ENCODE results near the gene MICU2. TPM values are rescaled to one million over a fixed set of nuclear protein-coding genes. Genes with fewer than 3 reads are reported as not detected.

MICU2 gene
- total RNA-seq, 1 donor: 57.7 TPM

DNA sequence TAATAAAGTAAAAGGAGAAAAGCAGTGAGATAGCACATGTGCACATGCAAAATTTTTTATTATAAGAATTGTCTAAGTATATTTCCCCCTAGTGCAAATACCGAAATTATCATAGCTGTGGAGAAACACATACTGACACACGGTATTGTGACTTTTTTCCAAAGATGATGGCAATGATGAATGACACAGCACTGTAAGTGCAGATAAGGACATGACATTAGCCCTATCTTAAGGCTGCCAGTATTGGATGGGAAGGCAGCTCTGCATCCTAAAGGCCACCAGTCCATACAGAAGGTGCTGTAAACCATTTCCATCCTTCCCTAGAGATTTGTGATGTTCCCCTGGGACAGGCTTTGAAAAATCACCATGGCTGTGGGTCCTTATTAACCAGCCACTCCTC is 11.5 kb upstream of the MICU2 start:
- DNase-seq (ENCODE audit: low read depth): no peak
- H3K4me3 ChIP-seq (ENCODE audit: low read depth, low read length): no peak overlapping the region
- no peak for TF ChIP-seq CTCF (IDR thresholded peaks at IDR 0.05; ENCODE audit: insufficient read depth, low read length)

DNA sequence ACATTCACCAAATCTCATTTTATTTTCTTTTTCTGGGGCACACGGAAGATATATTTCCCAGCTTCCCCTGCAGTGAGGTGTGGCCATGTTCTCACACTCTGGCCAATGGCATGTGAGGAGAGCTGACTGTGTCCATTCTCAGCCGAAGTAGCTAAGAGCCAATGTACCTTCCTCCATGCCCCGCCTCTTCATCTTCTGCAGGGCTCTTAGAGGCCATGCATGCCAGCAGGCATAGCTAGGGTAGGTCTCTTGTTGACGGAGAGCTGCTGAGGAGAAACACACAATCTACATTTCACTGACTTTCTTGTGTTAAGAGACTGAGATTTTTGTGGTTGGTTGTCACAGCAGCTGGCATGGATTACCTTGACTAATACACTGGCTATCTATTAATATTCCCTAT is 9.8 kb upstream of the MICU2 start:
- no peak overlapping the region for H3K4me3 ChIP-seq (ENCODE audit: low read depth, low read length)
- no peak for TF ChIP-seq CTCF (IDR thresholded peaks at IDR 0.05; ENCODE audit: insufficient read depth, low read length)
- DNase-seq (ENCODE audit: low read depth): no peak

GRCh38 chr13:21611385-21611784 is 7.4 kb upstream of the MICU2 start:
- DNase-seq (ENCODE audit: low read depth): no peak
- H3K4me3 ChIP-seq (ENCODE audit: low read depth, low read length): no peak overlapping the region
- no peak for TF ChIP-seq CTCF (IDR thresholded peaks at IDR 0.05; ENCODE audit: insufficient read depth, low read length)

GRCh38 chr13:21610687-21611086 is 6.7 kb upstream of the MICU2 start:
- H3K4me3 ChIP-seq (ENCODE audit: low read depth, low read length): no peak overlapping the region
- no peak for TF ChIP-seq CTCF (IDR thresholded peaks at IDR 0.05; ENCODE audit: insufficient read depth, low read length)
- DNase-seq (ENCODE audit: low read depth): no peak

DNA sequence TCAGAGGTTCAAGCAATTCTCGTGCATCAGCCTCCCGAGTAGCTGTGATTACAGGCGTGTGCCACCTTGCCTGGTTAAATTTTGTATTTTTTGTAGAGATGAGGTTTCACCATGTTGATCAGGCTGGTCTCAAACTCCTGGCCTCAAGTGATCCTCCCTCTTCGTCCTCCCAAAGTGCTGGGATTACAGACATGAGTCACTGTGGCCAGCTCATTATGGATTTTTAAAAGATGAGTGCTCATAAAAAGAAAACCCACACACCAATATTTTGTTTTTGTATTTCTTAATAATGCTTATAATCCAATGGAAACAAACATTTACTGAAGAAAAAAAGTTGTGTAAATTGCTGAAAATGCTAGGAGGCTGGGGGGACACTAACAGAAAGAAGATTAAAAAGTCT is 5.0 kb upstream of the MICU2 start:
- no peak for TF ChIP-seq CTCF (IDR thresholded peaks at IDR 0.05; ENCODE audit: insufficient read depth, low read length)
- H3K4me3 ChIP-seq (ENCODE audit: low read depth, low read length): no peak overlapping the region
- DNase-seq (ENCODE audit: low read depth): no peak

GRCh38 chr13:21606796-21607195 is 2.8 kb upstream of the MICU2 start:
- TF ChIP-seq CTCF (IDR thresholded peaks at IDR 0.05; ENCODE audit: insufficient read depth, low read length): no peak
- DNase-seq (ENCODE audit: low read depth): no peak
- no peak overlapping the region for H3K4me3 ChIP-seq (ENCODE audit: low read depth, low read length)

DNA sequence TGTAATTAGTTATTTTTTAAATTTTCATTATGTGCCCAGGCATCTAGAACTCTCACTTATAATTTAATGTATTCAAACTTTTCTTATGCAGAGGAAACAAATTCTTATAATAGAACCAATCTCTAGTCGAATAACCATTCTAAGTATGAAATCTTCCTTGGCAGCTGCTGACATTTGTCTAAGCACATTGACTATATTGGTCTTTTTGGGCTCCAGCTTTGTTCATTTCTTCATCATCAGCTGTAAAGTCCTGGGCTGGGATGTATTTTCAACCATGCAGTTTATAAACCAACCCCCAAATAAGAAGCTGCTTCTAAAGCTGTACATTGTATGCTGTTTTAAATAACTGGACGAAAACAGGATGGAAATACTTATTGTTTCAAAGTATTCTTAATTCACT is 2.3 kb upstream of the MICU2 start:
- no peak for TF ChIP-seq CTCF (IDR thresholded peaks at IDR 0.05; ENCODE audit: insufficient read depth, low read length)
- DNase-seq (ENCODE audit: low read depth): no peak

More for the DNA sequence above, 2.3 kb upstream of the MICU2 start:
- no peak overlapping the region for H3K4me3 ChIP-seq (ENCODE audit: low read depth, low read length)

All from fibroblast of the aortic adventitia (primary cell).